Measurements from ENCODE around the gene AUTS2. TPM values are rescaled to one million over a fixed set of nuclear protein-coding genes. Genes with fewer than 3 reads are reported as not detected.
A peak's percentile ranks its signal among the peaks of the same experiment; 100 is the strongest.

AUTS2 gene
- total RNA-seq, 1 experiment from 2014 or later = 0.11 TPM

DNA sequence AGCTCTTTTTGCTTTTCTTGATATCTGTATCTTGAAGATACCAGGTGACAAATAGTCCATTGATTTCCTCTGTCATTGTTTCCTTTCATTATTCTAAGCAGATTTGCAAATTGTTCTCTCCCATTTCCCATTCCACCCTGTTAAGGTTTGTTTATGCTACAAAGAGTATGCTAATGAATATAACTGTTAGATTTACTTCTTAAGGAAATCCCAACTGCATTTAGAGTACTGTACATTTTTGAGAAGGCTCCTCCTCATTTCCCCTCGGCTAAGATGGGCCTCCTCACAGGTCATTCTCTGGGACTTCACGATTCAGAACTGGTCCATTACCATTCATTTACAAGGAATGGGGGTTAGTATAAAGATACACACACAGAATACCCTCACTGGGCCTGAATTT is 15.6 kb downstream of the AUTS2 start:
- in situ Hi-C loops (cut with HindIII; ENCODE audit: low pct_unique_long_range_greater_than_20kb, low sequenced_read_pairs) = no loop called here
- no peak for DNase-seq (ENCODE audit: low read depth, low spot score)

DNA sequence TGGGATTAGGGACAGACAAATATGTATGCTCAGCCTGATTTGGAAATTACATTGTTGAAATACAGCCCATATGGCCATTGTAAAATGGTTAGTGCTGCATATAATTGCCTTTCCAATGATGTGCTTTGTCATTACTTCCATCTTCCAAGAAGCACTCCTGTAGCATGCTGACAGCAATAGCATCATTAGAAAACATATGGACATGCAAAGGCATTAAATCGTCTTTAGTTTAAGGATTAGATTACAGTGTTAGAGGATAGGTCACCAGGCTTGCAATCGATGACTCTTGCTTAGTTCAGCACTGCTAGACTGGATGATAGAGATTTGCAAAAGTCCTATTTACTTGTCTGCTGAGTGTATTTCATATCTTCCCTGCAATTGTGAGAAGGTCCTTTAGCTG is 17.4 kb downstream of the AUTS2 start:
- DNase-seq (ENCODE audit: low read depth, low spot score) = no peak

GRCh38 chr7:69617364-69617763 is 19.1 kb downstream of the AUTS2 start:
- in situ Hi-C loops (cut with HindIII; ENCODE audit: low pct_unique_long_range_greater_than_20kb, low sequenced_read_pairs) = no loop called here
- no peak for DNase-seq (ENCODE audit: low read depth, low spot score)

More for the DNA sequence above, 17.4 kb downstream of the AUTS2 start:
- in situ Hi-C loops (cut with HindIII; ENCODE audit: low pct_unique_long_range_greater_than_20kb, low sequenced_read_pairs) = no loop called here

DNA sequence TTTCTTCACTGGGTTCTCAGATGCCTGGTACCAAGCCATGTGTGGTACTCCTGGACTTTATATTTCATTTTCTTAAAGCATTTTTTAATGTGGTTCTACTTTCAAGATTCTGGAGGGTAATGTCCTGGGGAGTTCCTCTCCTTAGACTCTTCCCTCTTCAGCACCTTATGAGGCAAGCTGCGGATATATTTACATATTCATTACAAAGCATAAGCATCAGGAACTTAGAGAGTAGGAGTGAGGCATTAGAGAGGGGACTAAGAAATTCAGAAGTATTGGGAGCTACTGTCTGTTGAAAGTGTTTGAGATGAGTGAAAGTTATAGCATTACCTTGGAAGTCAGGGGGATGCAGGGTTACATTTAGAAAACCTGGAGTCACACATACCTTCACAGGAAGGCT is 20.8 kb downstream of the AUTS2 start:
- in situ Hi-C loops (cut with HindIII; ENCODE audit: low pct_unique_long_range_greater_than_20kb, low sequenced_read_pairs) = no loop called here

DNA sequence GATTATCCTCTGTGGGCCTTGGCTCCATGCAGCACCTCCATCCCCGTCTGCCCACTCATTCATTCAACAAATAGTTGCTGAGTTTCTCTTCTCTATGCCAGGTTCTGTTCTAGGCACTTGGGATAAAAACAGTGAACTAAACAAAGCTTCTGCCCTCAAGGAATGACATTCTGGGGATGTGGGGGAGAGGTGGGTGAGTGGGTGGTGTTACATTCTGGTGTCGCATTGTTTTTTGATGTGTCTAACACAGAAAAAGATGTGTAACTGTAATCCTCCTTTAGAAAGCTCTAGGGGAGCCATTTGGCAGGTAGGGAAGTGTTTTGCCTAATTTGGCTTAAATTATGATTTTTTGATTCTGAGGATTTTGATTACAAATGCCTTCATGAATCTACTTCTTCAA is 21.4 kb downstream of the AUTS2 start:
- DNase-seq (ENCODE audit: low read depth, low spot score) = no peak
- in situ Hi-C loops (cut with HindIII; ENCODE audit: low pct_unique_long_range_greater_than_20kb, low sequenced_read_pairs) = no loop called here

More for the DNA sequence above, 20.8 kb downstream of the AUTS2 start:
- DNase-seq (ENCODE audit: low read depth, low spot score) = no peak

GRCh38 chr7:69620063-69620462 is 21.8 kb downstream of the AUTS2 start:
- in situ Hi-C loops (cut with HindIII; ENCODE audit: low pct_unique_long_range_greater_than_20kb, low sequenced_read_pairs) = no loop called here
- DNase-seq (ENCODE audit: low read depth, low spot score) = no peak

- in situ Hi-C loops (cut with HindIII; ENCODE audit: low pct_unique_long_range_greater_than_20kb, low sequenced_read_pairs) = no loop called here
- DNase-seq (ENCODE audit: low read depth, low spot score) = no peak
Measured at GRCh38 chr7:69620650-69621049, 22.4 kb downstream of the AUTS2 start.

GRCh38 chr7:69622014-69622835 is 23.9 kb downstream of the AUTS2 start:
- in situ Hi-C loops (cut with HindIII; ENCODE audit: low pct_unique_long_range_greater_than_20kb, low sequenced_read_pairs) = no loop called here
- DNase-seq (ENCODE audit: low read depth, low spot score) = no peak

- in situ Hi-C loops (cut with HindIII; ENCODE audit: low pct_unique_long_range_greater_than_20kb, low sequenced_read_pairs) = no loop called here
- DNase-seq (ENCODE audit: low read depth, low spot score) = no peak
Measured at GRCh38 chr7:69622960-69623359, 24.7 kb downstream of the AUTS2 start.

GRCh38 chr7:69624435-69625230 is 26.4 kb downstream of the AUTS2 start:
- DNase-seq (ENCODE audit: low read depth, low spot score) = no peak
- in situ Hi-C loops (cut with HindIII; ENCODE audit: low pct_unique_long_range_greater_than_20kb, low sequenced_read_pairs) = no loop called here

DNA sequence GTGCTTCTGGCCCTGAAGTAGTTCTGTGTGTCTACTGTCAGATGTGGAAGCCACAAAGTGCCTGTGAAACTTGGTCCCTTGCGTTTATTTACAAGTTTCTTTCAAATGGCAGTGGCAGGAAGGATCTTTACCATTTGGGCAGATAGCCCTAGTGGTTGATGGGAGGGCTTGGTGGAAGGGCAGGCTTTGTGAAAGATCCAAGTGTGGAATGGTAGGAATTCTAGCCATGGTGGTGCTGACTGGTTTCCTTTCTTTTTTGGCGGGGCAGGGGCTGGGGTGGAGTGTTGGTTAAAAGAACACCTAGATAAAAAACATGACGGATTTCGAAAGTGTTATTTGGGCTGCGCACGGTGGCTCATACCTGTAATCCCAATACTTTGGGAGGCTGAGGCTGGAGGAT is 27.0 kb downstream of the AUTS2 start:
- DNase-seq (ENCODE audit: low read depth, low spot score) = no peak
- in situ Hi-C loops (cut with HindIII; ENCODE audit: low pct_unique_long_range_greater_than_20kb, low sequenced_read_pairs) = no loop called here

DNA sequence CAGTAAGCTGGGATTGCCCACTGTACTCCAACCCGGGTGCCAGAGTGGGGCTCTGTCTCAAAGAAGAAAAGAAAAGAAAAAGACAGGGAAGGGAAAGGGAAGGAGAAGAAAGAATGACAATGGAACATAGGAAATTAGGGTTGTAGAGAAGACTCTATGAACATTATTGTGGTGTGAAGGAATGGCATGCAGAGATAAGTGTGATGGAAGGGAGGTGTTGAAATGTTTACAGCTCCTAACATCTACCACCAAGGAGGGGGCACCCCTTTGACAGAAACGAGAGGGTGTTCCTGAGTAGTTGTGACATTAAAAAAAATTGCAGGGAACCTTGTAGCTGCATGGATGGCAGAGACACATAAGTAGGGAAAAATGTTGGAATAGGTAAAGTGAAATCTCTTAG is 27.5 kb downstream of the AUTS2 start:
- in situ Hi-C loops (cut with HindIII; ENCODE audit: low pct_unique_long_range_greater_than_20kb, low sequenced_read_pairs) = no loop called here
- DNase-seq (ENCODE audit: low read depth, low spot score) = no peak

- DNase-seq (ENCODE audit: low read depth, low spot score) = peak; percentile 54
- in situ Hi-C loops (cut with HindIII; ENCODE audit: low pct_unique_long_range_greater_than_20kb, low sequenced_read_pairs) = no loop called here
Measured at GRCh38 chr7:69630292-69630691, 32.0 kb downstream of the AUTS2 start.

DNA sequence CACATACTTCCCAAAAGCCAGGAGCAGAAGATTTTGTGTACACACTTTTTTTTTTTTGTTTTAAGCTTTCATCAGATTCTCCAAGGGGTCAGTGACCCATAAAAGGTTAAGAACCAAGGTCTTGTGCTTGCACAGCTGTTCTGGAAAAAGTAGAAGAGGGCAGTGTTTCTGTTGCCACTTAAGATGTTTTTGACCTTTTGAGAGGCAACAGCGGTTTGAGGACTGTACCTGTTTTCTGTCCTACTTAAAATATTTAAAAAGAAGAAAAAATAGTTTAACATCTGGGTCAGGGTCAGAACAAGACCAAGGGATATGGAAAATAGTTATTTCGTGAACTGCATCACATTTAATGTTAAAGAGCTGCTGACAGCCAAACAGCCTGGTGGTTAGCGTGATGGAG is 32.9 kb downstream of the AUTS2 start:
- DNase-seq (ENCODE audit: low read depth, low spot score) = no peak
- in situ Hi-C loops (cut with HindIII; ENCODE audit: low pct_unique_long_range_greater_than_20kb, low sequenced_read_pairs) = no loop called here

DNA sequence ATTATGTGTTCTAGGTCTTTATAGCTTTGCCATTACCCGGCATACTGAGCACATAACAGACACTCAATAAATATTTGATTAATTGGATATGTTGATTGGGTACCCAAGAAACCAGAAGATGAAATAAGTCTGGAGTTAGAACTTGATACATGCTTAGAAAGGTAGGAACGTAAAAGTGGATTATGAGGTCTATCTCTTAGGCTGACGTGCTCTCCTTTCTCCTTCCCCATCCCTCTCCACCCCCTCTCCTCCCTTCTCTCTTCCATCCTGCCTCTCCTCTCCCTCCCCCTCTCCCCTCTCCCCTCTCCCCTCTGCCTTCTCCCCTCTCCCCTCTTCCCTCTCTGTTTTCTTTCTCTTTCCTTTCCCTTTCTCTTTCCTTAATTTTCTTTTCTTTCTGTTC is 34.0 kb downstream of the AUTS2 start:
- in situ Hi-C loops (cut with HindIII; ENCODE audit: low pct_unique_long_range_greater_than_20kb, low sequenced_read_pairs) = no loop called here
- DNase-seq (ENCODE audit: low read depth, low spot score) = no peak

- in situ Hi-C loops (cut with HindIII; ENCODE audit: low pct_unique_long_range_greater_than_20kb, low sequenced_read_pairs) = no loop called here
- no peak for DNase-seq (ENCODE audit: low read depth, low spot score)
Measured at GRCh38 chr7:69633122-69633831, 35.0 kb downstream of the AUTS2 start.

- in situ Hi-C loops (cut with HindIII; ENCODE audit: low pct_unique_long_range_greater_than_20kb, low sequenced_read_pairs) = no loop called here
Measured at GRCh38 chr7:69635555-69636185, 37.4 kb downstream of the AUTS2 start.

DNA sequence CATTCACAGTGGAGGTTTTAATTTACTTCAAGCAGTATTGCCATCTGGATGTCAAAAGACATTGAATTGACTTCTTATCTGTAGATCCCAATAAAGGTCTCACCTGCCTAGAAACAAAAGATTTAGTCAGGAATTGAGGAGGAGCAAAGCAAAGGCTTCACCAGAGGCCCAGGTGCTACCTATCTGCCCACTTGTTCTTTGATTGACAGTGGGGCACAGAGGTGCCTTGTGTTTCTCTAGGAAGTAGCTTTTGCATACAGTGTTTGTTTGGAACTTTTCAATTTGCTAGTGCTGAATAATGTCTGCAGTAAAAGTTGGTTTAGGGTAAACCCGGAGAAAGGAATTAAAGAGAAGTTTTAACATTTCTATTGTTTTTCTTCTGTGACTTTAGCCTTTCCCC is 40.4 kb downstream of the AUTS2 start:
- in situ Hi-C loops (cut with HindIII; ENCODE audit: low pct_unique_long_range_greater_than_20kb, low sequenced_read_pairs) = no loop called here
- DNase-seq (ENCODE audit: low read depth, low spot score) = no peak

More at GRCh38 chr7:69635555-69636185, 37.4 kb downstream of the AUTS2 start:
- no peak for DNase-seq (ENCODE audit: low read depth, low spot score)
